GM20000 (cell line): ENCODE measurements around the gene PGAP2.

ENCODE experiments used
- DNase-seq: peaks from one replicate; pipeline ENCODE4 v3.0.0; 2012; ENCODE audit warnings: low spot score
- TF ChIP-seq, protein P1 (sequence below): IDR thresholded peaks from 2 replicates; pipeline ENCODE4 v1.5.1; 2012; ENCODE audit warnings: mild to moderate bottlenecking, control low read depth; ENCODE audit errors: extremely low read depth, missing control alignments

The PGAP2 gene

DNA sequence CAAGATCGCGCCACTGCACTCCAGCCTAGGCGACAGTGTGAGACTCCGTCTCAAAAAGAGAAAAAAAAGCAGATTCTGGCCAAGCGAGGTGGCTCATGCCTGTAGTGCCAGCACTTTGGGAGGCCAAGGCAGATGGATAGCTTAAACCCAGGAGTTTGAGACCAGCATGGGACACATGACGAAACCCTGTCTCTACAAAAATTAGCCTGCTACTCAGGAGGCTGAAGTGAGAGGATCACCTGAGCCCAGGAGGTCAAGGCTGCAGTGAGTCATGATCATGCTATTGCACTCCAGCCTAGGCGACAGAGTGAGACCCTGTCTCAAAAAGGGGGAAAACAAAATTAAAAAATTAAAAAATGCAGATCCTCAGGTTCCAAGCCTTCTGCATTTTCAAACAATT lies 14.0 kb downstream of the PGAP2 start:
- TF ChIP-seq, protein P1, sequence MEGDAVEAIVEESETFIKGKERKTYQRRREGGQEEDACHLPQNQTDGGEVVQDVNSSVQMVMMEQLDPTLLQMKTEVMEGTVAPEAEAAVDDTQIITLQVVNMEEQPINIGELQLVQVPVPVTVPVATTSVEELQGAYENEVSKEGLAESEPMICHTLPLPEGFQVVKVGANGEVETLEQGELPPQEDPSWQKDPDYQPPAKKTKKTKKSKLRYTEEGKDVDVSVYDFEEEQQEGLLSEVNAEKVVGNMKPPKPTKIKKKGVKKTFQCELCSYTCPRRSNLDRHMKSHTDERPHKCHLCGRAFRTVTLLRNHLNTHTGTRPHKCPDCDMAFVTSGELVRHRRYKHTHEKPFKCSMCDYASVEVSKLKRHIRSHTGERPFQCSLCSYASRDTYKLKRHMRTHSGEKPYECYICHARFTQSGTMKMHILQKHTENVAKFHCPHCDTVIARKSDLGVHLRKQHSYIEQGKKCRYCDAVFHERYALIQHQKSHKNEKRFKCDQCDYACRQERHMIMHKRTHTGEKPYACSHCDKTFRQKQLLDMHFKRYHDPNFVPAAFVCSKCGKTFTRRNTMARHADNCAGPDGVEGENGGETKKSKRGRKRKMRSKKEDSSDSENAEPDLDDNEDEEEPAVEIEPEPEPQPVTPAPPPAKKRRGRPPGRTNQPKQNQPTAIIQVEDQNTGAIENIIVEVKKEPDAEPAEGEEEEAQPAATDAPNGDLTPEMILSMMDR: no peak
- DNase-seq: no peak

DNA sequence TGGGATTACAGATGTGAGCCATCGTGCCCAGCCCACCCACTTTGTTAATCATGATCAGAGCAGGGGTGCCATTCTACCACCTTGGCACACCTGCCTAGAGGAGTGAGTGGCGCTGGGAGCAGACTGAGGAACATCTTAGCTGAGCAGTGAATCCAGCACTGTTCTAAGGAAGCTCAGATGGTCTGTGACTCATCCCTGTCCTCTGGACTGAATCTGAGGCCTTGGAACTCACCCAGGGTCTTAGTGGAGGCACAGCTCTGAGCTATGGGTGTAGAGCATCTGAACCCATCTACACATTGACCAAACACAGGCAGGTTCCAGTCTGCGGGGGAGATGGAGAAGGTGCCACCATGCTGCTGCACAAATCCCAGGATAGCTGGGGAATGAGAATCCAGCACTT lies 14.9 kb downstream of the PGAP2 start:
- no peak for DNase-seq
- TF ChIP-seq, protein P1: no peak

DNA sequence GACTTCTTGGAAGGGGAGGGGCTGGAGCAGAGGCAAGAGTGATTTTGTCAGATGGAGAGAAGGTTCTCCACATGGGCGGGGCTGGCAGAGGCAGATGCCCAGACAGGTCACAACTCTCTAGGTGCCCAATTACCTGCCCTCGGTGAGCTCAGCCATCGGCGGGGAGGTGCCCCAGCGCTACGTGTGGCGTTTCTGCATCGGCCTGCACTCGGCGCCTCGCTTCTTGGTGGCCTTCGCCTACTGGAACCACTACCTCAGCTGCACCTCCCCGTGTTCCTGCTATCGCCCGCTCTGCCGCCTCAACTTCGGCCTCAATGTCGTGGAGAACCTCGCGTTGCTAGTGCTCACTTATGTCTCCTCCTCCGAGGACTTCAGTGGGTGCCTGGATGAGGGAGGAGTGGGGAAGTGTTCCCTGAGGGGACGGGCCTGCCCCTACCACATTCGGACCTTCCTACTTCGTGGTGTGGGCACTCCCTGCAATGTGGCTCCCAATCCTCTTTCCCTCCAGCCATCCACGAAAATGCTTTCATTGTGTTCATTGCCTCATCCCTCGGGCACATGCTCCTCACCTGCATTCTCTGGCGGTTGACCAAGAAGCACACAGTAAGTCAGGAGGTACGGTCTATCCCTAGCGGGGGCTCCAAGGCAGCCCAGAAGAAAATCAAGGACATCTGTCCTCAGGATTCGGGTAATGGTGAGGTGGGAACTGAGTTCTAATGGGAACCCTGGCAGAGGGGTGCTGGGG lies 15.6 kb downstream of the PGAP2 start:
- TF ChIP-seq, protein P1: no peak
- DNase-seq: no peak

DNA sequence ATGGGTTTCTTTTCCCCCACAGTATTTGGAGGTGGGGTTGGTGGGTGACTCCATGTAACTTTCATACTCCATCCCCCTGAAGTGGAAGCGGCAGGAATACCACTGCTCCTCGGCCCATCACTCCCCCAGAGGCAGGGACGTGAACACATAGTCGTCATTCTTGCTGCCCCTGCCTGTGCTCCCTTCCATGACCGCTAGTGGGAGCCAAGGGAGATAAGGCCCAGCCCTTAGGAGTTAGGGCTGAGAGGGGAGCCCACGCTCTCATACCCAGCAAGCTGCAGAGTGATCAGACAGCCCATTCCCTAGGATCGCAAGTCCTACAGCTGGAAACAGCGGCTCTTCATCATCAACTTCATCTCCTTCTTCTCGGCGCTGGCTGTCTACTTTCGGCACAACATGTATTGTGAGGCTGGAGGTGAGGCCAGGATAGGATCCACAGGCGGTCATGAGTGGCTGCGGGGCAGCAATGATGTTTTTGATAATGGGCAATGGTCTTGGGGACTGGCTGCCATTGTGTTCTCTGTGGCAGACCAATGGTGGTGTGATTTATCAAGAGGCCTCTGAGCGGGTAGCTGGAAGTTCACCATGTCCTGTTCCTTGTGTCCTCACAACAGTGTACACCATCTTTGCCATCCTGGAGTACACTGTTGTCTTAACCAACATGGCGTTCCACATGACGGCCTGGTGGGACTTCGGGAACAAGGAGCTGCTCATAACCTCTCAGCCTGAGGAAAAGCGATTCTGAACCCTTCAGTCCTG lies 16.5 kb downstream of the PGAP2 start:
- peak; percentile 81 for DNase-seq
- TF ChIP-seq, protein P1: peak; percentile 93

DNA sequence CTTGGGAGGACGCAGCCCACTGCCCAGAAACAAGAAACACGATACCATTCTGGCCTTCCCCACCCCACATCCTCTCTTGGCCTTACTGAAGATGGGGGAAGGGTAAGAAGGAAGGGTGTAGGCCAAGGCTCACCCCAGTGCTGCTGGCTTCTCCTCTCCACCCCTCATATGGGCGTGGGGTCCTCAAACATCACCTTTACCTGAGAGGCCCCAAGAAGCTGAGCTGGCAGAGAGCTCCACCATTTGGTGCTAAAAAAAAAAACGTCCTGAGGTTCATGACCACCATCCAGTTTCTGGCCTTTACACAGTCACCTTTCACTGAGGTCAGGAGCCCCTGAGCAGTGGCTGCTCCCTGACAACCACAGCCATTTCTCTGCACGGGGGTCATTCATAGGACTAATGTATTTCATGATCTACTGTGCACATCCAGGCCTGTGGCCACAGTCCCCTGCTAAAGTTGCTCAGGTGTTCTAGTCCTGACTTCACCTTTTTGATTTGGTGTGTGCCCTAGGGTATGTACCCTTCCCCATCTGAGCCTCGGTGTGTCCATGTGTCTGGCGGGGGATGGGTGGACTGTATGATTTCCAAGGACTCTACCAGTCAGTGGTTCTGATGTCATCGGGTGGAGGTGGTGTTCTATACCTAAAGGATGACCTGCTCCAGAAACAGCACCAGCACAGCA lies 17.3 kb downstream of the PGAP2 start:
- no peak for DNase-seq
- TF ChIP-seq, protein P1: no peak

DNA sequence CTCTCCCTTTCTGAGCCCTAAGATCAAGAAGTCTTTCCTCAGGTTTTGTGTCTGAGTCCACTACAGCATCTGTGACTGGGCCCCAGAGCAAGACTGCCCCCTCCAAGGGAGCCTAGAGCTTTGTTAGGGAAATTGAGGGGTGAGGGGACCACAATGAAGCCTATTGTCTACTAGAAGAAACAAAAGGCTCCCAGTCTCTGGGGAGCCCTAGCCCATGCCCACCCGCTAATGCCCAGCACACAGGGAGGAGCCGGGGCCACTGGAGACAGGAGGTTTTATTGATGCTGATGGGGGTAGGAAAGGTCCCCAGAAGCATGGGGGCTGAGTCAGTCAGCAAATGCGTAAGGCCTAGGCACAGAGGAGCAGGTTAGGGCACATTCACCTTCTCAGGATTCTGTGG lies 18.4 kb downstream of the PGAP2 start:
- TF ChIP-seq, protein P1: no peak
- DNase-seq: no peak
